ENCODE data around the gene ZCCHC7. TPM values are rescaled to one million over a fixed set of nuclear protein-coding genes. Genes with fewer than 3 reads are reported as not detected.
"Not testable (repeated sequence)": the region's sequence is repeated elsewhere in the genome, so short reads cannot be mapped to it uniquely, and the experiment has no call there.

Gene ZCCHC7
- total and polyA plus RNA-seq, 2 donors (not counting 3 experiments of a cell fraction or from before 2014, with no cell fraction given): 7.4 to 14.8 TPM

- H3K4me2 ChIP-seq (ENCODE audit: insufficient read depth, low read length): no peak overlapping the region
Measured at GRCh38 chr9:37187713-37188439, 67.5 kb downstream of the ZCCHC7 start.

DNA sequence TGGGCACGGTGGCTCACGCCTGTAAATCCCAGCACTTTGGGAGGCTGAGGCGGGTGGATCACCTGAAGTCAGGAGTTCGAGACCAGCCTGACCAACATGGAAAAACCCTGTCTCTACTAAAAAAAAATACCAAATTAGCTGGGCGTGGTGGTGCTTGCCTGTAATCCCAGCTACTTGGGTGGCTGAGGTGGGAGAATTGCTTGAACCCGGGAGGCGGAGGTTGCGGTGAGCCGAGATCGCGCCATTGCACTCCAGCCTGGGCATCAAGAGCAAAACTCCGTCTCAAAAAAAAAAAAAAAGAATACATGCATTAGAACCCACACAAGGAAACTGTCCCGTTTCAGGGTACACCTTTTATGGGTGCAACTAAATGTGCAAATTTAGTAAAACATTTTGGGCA, 70.4 kb downstream of the ZCCHC7 start:
- H2AFZ ChIP-seq (ENCODE audit: low read depth, low read length); BruUV-seq (replicated peaks); H3K79me2 ChIP-seq (ENCODE audit: control insufficient read depth, insufficient read depth, low read length); H3K4me1 ChIP-seq (ENCODE audit: control insufficient read depth, extremely low read depth, insufficient read depth, low read length); FAIRE-seq; H3K4me3 ChIP-seq (replicated peaks in 1 of 3; ENCODE audit: insufficient read depth in 1 of 3, low read depth in 1 of 3, low read length in 3 of 3); POLR2A ChIA-PET; H4K20me1 ChIP-seq (replicated peaks; ENCODE audit: control insufficient read depth, extremely low read depth, insufficient read depth, low read length); DNase-seq (ENCODE audit: low read depth, low spot score); H3K9me3 ChIP-seq (replicated peaks; ENCODE audit: control insufficient read depth, insufficient read depth, low read length); H3K9ac ChIP-seq (replicated peaks; ENCODE audit: extremely low read depth, insufficient read depth, low read length); dilution Hi-C loops (cut with MboI; ENCODE audit: extremely low pct_ligation_motif_present, low sequenced_read_pairs); H3K27ac ChIP-seq (ENCODE audit: insufficient read depth, low read depth, low read length); H3K36me3 ChIP-seq (ENCODE audit: control insufficient read depth in 2 of 2, extremely low read depth in 1 of 2, insufficient read depth in 2 of 2, low read length in 2 of 2); H3K4me2 ChIP-seq (ENCODE audit: insufficient read depth, low read length); H3K27me3 ChIP-seq (ENCODE audit: control insufficient read depth in 2 of 2, insufficient read depth in 2 of 2, low read length in 2 of 2); H3K9me1 ChIP-seq (replicated peaks; ENCODE audit: control insufficient read depth, extremely low read depth, insufficient read depth, low read length): not testable (repeated sequence)
- intact Hi-C loops (cut with micrococcal nuclease): loop anchor here (5.0 kb wide), 1 partner anchor 193 kb away; no protein-coding TSS in a partner anchor
- CTCF ChIA-PET: interaction anchor here (1.5 to 1.8 kb wide), 2 partner anchors 8 to 10 kb away, joined by 4 read pairs; no protein-coding TSS in a partner anchor

More at GRCh38 chr9:37187713-37188439, 67.5 kb downstream of the ZCCHC7 start:
- Histone ChIP-seq H4K20me1 (replicated peaks; ENCODE audit: control insufficient read depth, extremely low read depth, insufficient read depth, low read length) (no peaks in the 10 kb centered on the region), H3K9me1 (replicated peaks; ENCODE audit: control insufficient read depth, extremely low read depth, insufficient read depth, low read length) (no peaks in the 10 kb centered on the region), H3K4me1 (ENCODE audit: control insufficient read depth, extremely low read depth, insufficient read depth, low read length) (peaks cover 6% of the 10 kb centered on the region), H3K79me2 (ENCODE audit: control insufficient read depth, insufficient read depth, low read length) (no peaks in the 10 kb centered on the region), H3K4me3 (replicated peaks in 1 of 3; ENCODE audit: insufficient read depth in 1 of 3, low read depth in 1 of 3, low read length in 3 of 3) (no peak overlapping the region), H3K9ac (replicated peaks; ENCODE audit: extremely low read depth, insufficient read depth, low read length) (no peak overlapping the region), H2AFZ (ENCODE audit: low read depth, low read length) (no peak overlapping the region), H3K36me3 (ENCODE audit: control insufficient read depth in 2 of 2, extremely low read depth in 1 of 2, insufficient read depth in 2 of 2, low read length in 2 of 2) (no peaks in the 10 kb centered on the region), H3K9me3 (replicated peaks; ENCODE audit: control insufficient read depth, insufficient read depth, low read length) (no peaks in the 10 kb centered on the region), H3K27ac (ENCODE audit: insufficient read depth, low read depth, low read length) (no peak overlapping the region), H3K27me3 (ENCODE audit: control insufficient read depth in 2 of 2, insufficient read depth in 2 of 2, low read length in 2 of 2) (no peaks in the 10 kb centered on the region)
- ChIA-PET CTCF (interaction anchor here (1.1 kb wide), 1 partner anchor 9 kb away, joined by 3 read pairs; no protein-coding TSS in a partner anchor), POLR2A (no interaction called here)
- FAIRE-seq (no peak), DNase-seq (ENCODE audit: low read depth, low spot score) (no peak)
- TF ChIP-seq FOS (IDR thresholded peaks at IDR 0.05; ENCODE audit: borderline replicate concordance, insufficient read depth, low read length) (no peak), MYC (IDR thresholded peaks at IDR 0.05; ENCODE audit: low read depth, low read length) (no peak), POLR2AphosphoS5 (IDR thresholded peaks at IDR 0.05; ENCODE audit: insufficient read depth, low read depth, low read length) (no peak), GATA2 (IDR thresholded peaks at IDR 0.05; ENCODE audit: insufficient read depth, insufficient read length, low read depth, low read length) (no peak), EZH2 (IDR thresholded peaks at IDR 0.05; ENCODE audit: borderline replicate concordance, low read depth, low read length, severe bottlenecking) (no peak), POLR2A (IDR thresholded peaks at IDR 0.05; ENCODE audit: low read depth, low read length) (no peak), JUN (IDR thresholded peaks at IDR 0.05; ENCODE audit: borderline replicate concordance, insufficient read depth, insufficient read length, low read depth) (no peak)
- TF ChIP-seq, protein P1, sequence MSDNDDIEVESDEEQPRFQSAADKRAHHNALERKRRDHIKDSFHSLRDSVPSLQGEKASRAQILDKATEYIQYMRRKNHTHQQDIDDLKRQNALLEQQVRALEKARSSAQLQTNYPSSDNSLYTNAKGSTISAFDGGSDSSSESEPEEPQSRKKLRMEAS (IDR thresholded peaks at IDR 0.05; ENCODE audit: insufficient read depth, insufficient read length): no peak
- TF ChIP-seq, protein P2, sequence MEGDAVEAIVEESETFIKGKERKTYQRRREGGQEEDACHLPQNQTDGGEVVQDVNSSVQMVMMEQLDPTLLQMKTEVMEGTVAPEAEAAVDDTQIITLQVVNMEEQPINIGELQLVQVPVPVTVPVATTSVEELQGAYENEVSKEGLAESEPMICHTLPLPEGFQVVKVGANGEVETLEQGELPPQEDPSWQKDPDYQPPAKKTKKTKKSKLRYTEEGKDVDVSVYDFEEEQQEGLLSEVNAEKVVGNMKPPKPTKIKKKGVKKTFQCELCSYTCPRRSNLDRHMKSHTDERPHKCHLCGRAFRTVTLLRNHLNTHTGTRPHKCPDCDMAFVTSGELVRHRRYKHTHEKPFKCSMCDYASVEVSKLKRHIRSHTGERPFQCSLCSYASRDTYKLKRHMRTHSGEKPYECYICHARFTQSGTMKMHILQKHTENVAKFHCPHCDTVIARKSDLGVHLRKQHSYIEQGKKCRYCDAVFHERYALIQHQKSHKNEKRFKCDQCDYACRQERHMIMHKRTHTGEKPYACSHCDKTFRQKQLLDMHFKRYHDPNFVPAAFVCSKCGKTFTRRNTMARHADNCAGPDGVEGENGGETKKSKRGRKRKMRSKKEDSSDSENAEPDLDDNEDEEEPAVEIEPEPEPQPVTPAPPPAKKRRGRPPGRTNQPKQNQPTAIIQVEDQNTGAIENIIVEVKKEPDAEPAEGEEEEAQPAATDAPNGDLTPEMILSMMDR (IDR thresholded peaks at IDR 0.05; ENCODE audit: extremely low read depth in 1 of 2, insufficient read depth in 1 of 2, low read depth in 1 of 2, low read length in 2 of 2): no peak
- no TSS peak for BruUV-seq (replicated peaks)
- dilution Hi-C loops (cut with MboI; ENCODE audit: extremely low pct_ligation_motif_present, low sequenced_read_pairs) (no loop called here), intact Hi-C loops (cut with micrococcal nuclease) (no loop called here)
